MG63 (cell line): ENCODE measurements around the gene RAB31. TPM values are rescaled to one million over a fixed set of nuclear protein-coding genes. Genes with fewer than 3 reads are reported as not detected.

ENCODE experiments used
- DNase-seq: peaks from one replicate; pipeline ENCODE4 v3.0.0-alpha.2; 2020
- H3K27me3 ChIP-seq: fragments of 250-450 bp; sonication (Bioruptor Pico); 2 replicates; pipeline ENCODE4 v1.5.1; 2020; ENCODE audit warnings: mild to moderate bottlenecking, moderate library complexity
- H3K36me3 ChIP-seq: fragments of 250-450 bp; sonication (Bioruptor Pico); 2 replicates; pipeline ENCODE4 v1.5.1; 2020; ENCODE audit warnings: mild to moderate bottlenecking, moderate library complexity
- H3K4me3 ChIP-seq: fragments of 250-450 bp; sonication (Bioruptor Pico); 2 replicates; pipeline ENCODE4 v1.5.1; 2020; ENCODE audit warnings: mild to moderate bottlenecking, moderate library complexity
- H3K9me3 ChIP-seq: fragments of 250-450 bp; sonication (Bioruptor Pico); 2 replicates; pipeline ENCODE4 v1.5.1; 2020; ENCODE audit warnings: mild to moderate bottlenecking, moderate library complexity
- total RNA-seq: library from RNA; depleted of rRNA; stranded (reverse); fragments of >200 nt; shearing (Covaris generic); gene quantifications from 2 replicates; pipeline ENCODE4 v1.2.3, GENCODE V29; 2014; ENCODE audit warnings: low replicate concordance

RAB31 gene
- total RNA-seq, 1 experiment from 2014 or later: 19.5 TPM

DNA sequence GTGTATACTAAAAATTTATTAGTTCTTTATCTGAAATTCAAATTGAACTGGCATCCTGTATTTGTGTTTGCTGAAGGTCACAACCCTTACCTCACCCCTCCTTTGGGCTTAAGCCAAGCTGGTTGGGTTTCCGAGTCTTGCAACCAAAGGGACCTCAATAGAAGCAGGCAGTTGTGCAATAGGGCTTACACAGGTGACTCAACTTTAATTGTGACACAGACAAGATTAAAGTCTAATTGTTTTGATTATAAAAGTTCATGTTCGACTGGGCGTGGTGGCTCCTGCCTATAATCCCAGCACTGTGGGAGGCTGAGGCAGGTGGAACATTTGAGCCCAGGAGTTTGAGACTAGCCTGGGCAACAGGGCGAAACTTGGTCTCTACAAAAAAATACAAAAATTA is 71.5 kb downstream of the RAB31 start:
- peak; percentile 9 for DNase-seq
- Histone ChIP-seq H3K27me3 (no peaks in the 10 kb centered on the region), H3K9me3 (no peaks in the 10 kb centered on the region), H3K4me3 (no peak overlapping the region), H3K36me3 (no peaks in the 10 kb centered on the region)

DNA sequence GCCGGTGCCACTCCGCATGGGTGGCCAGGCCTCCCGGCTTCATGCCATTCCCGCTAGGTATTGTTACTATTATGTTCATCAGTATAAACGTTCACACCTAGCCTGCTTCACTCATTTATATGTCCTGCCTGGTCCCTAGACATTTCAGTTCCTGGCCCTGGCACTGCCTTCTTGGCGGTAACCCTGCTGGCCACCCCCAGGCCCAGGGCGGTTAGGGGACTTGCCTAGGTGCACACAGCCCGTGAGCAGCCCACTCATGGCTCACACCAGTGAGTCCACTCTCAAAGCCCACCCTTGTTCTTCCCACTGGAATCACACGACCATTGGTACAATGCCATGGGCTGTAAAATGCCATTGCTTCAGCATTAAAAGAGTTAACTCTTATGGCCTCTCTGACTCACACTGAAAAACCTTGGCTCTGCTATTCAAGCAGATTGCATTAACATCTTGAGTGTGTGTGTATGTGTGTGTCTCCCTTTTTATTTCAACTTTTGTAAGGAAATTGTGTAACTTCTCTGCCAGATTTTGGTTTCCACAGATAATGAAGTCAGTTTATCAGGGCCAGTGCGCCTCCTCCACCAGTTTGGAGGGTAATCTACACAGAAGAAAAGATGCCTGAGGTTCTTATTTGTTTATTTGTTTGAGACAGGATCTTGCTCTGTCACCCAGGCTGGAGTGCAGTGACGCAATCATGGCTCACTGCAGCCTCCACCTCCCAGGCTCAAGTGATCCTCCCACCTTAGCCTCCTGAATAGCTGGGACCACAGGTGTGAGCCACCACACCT is 74.2 kb downstream of the RAB31 start:
- no peaks in the 10 kb centered on the region for H3K36me3 ChIP-seq
- no peak overlapping the region for H3K4me3 ChIP-seq
- no peaks in the 10 kb centered on the region for H3K27me3 ChIP-seq
- H3K9me3 ChIP-seq: no peaks in the 10 kb centered on the region
- DNase-seq: peak; percentile 56

DNA sequence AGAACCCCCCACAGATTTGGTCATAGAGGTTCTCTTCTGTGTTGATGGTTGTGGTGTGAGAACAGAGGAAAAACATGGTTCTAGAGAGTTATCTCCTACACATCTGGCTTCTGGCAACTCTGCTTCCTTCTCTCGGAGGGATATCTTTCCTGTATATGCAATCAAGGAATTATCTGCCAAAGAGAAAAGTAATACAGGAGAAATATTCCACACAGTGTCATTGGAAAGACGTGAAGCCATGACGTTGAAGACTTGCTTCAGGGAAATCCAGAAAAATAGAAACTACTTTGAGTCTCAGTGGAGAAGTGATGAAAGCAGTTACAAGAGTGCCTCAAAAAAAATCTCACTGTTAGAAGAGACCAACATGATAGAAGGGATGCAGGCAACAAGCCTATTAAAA is 78.5 kb downstream of the RAB31 start:
- H3K36me3 ChIP-seq: no peaks in the 10 kb centered on the region
- peaks cover 3% of the 10 kb centered on the region; the same call in 1 of the 2 replicates for H3K9me3 ChIP-seq
- H3K4me3 ChIP-seq: no peak overlapping the region
- H3K27me3 ChIP-seq: no peaks in the 10 kb centered on the region
- DNase-seq: no peak

DNA sequence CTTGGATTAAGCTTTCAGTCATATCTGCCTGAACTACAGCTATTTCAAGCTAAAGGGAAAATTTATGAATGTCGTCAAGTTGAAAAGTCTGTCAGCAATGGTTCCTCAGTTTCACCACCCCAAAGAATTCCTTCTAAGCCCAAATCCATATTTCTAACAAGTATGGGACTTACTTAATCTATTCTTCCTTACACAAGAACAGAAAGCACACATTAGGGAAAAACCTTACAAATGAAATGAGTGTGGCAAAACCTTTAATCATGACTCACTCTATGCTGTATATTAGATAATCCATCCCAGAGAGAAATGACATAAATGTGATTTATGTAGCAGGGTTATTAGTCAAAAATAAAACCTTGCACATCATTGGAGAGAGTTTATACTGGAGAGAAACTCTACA is 78.9 kb downstream of the RAB31 start:
- no peaks in the 10 kb centered on the region for H3K36me3 ChIP-seq
- no peak for DNase-seq
- no peaks in the 10 kb centered on the region for H3K27me3 ChIP-seq
- H3K4me3 ChIP-seq: no peak overlapping the region
- H3K9me3 ChIP-seq: peaks cover 3% of the 10 kb centered on the region; the same call in 1 of the 2 replicates

DNA sequence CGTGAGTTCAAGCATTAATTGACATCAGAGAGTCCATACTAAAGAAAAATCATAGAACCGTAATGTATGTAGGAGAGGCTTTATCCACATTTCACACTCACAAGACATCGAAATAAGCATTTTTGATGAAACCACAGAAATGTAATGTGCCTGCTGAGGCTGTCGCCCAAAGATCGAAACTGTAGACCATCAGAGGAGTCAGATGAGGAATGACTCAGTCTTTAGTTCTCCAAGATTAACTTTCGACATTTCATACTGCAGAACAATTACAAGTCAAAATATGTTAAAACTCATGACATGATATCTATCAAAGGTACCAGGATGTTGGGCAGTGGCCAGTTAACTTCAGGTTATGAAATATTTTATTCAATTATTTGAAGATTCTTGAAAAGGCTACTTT is 79.6 kb downstream of the RAB31 start:
- no peaks in the 10 kb centered on the region for H3K27me3 ChIP-seq
- DNase-seq: no peak
- H3K9me3 ChIP-seq: peaks cover 3% of the 10 kb centered on the region; the same call in 1 of the 2 replicates
- H3K4me3 ChIP-seq: no peak overlapping the region
- no peaks in the 10 kb centered on the region for H3K36me3 ChIP-seq

DNA sequence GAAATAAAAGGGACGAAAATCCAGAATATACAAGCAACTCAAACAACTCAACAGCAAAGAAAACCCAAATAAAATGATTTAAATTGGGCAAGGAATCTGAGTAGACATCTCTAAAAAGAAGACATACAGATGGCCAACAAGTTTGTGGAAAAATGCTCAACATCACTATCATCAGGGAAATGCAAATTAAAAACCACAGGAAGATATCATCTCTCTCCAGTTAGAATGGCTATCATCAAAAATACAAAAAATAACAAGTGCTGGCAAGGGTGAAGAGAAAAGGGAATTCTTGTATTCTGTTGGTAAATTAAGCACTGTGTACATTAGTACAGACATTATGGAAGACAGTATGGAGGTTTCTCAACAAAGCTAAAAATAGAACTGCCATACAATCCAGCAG is 80.0 kb downstream of the RAB31 start:
- Histone ChIP-seq H3K9me3 (peaks cover 3% of the 10 kb centered on the region; the same call in 1 of the 2 replicates), H3K36me3 (no peaks in the 10 kb centered on the region), H3K4me3 (no peak overlapping the region), H3K27me3 (no peaks in the 10 kb centered on the region)
- no peak for DNase-seq

DNA sequence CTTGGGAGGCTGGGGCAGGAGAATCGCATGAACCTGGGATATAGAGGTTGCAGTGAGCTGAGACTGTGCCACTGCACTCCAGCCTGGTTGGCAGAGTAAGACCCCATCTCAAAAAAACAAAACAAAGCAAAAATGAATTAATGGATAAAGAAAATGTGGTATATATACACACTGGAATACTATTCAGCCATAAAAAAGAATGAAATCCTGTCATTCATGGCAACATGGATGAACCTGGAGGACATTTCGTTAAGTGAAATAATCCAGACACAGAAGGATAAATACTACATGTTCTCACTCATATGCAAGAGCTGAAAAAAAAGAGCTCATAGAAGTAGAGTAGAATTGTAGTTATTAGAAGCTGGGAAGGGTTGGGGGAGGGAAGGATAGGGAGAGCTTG is 80.8 kb downstream of the RAB31 start:
- Histone ChIP-seq H3K4me3 (no peak overlapping the region), H3K27me3 (no peaks in the 10 kb centered on the region), H3K36me3 (no peaks in the 10 kb centered on the region), H3K9me3 (peaks cover 3% of the 10 kb centered on the region; the same call in 1 of the 2 replicates)
- DNase-seq: no peak

DNA sequence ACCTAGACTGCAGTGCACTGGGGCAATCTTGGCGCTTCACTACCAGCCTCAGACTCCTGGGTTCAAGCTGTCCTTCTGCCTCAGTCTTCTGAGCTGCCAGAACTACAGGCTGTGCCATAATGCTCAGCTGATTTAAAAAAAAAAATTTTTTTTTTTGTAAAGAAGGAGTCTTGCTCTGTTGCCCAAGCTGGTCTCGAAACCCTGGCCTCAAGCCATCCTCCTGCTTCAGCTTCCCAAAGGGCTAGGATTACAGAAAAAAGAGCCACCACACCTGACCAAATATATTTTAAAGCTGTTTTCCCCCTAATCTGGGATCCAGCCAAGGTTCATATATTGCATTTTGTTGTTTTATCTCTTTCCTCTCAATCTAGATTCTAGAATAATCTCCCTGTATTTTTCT is 82.2 kb downstream of the RAB31 start:
- Histone ChIP-seq H3K4me3 (no peak overlapping the region), H3K9me3 (peaks cover 3% of the 10 kb centered on the region; the same call in 1 of the 2 replicates), H3K36me3 (peaks cover 3% of the 10 kb centered on the region), H3K27me3 (no peaks in the 10 kb centered on the region)
- DNase-seq: no peak

DNA sequence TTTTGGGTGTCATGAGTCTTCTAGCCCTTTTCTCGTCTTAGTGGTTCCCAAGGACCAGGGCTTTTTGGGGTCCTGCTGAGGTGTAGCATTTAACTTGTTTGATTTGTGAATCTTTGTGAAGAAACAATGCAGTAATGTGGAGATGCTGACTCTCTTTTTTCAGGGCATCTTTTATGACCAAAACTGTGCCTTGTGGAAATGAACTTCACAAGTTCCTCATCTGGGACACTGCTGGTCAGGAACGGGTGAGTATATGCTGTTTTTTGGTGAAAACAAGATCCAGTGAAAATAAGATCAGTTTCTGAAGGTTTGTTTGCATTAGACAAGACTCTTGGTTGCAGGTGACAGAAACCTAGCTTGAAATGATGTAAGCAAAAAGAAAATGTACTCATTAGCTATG is 83.9 kb downstream of the RAB31 start:
- no peak overlapping the region for H3K4me3 ChIP-seq
- H3K27me3 ChIP-seq: no peaks in the 10 kb centered on the region
- no peak for DNase-seq
- H3K36me3 ChIP-seq: peaks cover 3% of the 10 kb centered on the region
- peaks cover 3% of the 10 kb centered on the region; the same call in 1 of the 2 replicates for H3K9me3 ChIP-seq

DNA sequence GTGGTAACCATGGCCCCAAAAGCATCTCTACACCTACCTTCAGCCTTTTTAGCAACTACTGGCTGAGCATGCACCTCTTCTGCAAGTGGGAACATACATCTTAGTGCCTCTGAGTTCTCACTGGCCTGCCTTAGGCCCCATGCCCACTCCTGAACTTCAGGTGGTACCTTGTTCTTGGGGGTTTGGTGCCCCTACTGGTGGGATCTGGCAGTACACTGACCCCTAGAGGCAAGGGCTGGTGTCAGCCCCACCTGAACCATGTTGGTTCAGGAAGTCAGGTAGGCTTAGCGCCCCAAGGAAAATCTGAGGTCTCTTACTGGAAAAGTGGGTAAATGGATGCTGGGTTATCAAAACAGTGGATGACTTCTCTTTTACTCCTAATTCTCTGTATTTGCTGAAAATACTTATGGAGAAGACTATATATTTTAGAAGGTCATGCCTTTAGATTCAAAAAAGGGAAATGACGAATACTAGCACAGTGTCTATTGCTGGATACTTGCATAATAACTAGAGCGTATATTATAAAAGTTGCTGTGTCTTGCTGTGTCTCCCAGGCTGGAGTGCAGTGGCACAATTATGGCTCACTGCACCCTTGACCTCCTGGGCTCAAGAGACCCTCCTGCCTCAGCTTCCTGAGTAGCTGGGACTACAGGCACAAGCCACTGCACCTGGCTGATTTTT is 84.6 kb downstream of the RAB31 start:
- H3K9me3 ChIP-seq: peaks cover 3% of the 10 kb centered on the region; the same call in 1 of the 2 replicates
- H3K27me3 ChIP-seq: no peaks in the 10 kb centered on the region
- H3K4me3 ChIP-seq: no peak overlapping the region
- H3K36me3 ChIP-seq: peaks cover 3% of the 10 kb centered on the region
- DNase-seq: no peak

DNA sequence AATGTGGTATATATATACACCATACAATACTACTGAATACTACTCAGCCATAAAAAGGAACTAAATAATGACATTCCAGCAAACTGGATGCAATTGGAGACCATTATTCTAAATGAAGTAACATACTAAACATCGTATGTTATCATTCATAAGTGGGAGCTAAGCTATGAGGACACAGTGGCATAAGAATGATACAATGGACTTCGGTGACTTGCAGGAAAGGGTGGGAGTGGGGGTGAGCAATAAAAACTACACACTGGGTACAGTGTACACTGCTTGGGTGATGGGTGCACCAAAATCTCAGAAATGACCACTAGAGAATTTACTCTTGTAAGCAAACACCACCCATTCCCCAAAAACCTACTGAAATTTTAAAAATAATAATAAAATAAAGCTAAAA is 87.9 kb downstream of the RAB31 start:
- H3K36me3 ChIP-seq: peaks cover 3% of the 10 kb centered on the region
- DNase-seq: no peak

DNA sequence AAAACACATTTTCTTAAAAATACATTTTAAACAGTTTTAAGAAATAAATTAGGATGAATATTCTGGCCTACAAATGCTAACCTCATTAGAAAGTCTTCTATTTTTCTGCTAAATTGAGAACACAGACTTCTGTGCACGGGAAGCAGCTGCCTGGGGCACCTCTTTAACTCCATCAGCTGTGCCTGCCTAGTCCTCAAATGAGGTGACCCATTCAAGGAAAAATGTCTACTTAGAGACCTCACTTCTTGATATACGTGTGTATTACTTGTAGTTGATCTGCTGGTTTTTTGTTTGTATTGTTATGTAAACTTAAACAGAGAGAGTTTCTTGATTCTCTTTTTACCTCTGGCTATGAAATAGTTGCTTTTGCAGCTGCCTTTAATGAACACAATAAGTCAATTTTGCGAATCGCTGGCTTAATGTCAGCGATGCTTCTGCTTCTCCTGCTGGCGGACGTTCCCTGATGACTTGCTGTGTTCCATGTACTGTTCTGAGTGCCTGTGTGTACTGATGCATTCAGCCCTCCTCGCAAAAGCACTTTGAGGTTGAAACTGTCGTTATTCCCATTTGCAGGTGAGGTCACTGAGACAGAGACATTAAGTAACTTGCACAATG is 88.9 kb downstream of the RAB31 start:
- Histone ChIP-seq H3K4me3 (no peak overlapping the region), H3K36me3 (peaks cover 3% of the 10 kb centered on the region), H3K27me3 (no peaks in the 10 kb centered on the region), H3K9me3 (no peaks in the 10 kb centered on the region)
- no peak for DNase-seq

More for the DNA sequence above, 87.9 kb downstream of the RAB31 start:
- no peak overlapping the region for H3K4me3 ChIP-seq
- H3K9me3 ChIP-seq: no peaks in the 10 kb centered on the region
- H3K27me3 ChIP-seq: no peaks in the 10 kb centered on the region

DNA sequence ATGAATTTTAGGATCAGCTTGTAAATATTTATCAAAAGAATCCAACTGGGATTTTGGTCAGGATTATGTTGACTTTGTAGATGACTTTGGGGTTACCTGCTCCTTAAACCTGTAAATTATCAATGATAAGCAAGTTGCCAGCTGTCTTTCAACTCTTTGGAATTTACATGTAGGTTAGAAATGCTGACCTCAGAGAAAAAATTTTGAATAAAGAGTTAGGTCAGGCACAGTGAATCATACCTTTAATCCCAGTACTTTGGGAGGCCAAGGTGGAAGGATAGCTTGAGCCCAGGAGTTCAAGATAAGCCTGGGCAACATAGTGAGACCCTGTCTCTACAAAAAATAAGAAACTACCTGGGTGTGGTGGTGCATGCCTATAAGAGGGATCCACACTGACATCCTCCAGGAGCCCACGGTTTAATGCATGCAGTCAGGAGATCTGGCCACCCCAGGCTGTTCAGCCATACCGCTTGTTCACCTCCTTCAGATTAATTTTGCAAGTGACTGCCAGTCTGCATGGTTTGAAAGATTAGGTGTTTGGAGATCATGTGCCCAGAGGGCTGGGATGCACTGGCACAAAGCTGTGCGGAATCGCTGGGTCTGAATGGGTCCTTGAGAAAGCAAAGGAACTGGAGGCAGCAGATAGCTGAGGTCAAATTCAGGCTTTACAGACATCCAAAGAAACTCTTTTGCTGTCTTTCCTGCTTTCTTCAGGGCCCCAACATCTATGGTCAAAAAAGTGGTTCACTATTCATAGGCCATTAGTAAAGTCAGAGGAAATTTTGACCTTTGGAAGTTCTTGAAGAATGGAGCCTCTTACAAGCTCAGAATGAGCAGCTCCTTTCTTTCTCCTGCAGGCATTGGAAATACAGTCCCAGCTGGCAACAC is 94.3 kb downstream of the RAB31 start:
- Histone ChIP-seq H3K4me3 (no peak overlapping the region), H3K9me3 (no peaks in the 10 kb centered on the region), H3K27me3 (no peaks in the 10 kb centered on the region), H3K36me3 (no peaks in the 10 kb centered on the region)
- DNase-seq: no peak

DNA sequence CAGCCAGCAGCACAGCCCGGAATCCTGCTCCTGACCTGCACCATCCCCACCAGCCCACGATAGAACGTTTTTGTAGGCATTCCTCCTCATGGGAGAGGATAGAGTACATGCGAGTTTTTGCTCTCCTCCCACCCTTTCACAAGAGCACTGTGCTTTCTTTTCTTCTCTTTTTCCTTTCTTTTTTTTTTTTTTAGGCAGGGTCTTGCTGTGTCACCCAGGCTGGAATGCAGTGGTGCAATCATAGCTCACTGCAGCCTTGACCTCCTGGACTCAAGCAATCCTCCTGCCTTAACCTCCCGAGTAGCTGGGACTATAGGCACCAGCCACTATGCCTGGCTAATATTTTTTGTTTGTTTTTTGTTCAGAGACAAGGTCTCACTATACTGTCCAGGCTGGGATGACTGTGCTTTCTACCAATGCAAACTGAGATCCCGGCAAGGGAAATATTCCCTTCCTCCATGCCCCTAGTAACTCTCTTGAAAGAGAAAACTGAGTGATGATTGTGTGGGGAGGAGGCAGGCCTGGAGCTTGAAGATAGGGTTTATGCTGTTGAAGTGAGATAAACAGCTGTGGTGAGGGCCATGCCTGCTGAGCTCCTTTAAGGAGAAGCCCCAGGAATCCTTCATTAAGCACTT is 95.1 kb downstream of the RAB31 start:
- no peaks in the 10 kb centered on the region for H3K36me3 ChIP-seq
- no peaks in the 10 kb centered on the region for H3K27me3 ChIP-seq
- no peaks in the 10 kb centered on the region for H3K9me3 ChIP-seq
- no peak for DNase-seq
- no peak overlapping the region for H3K4me3 ChIP-seq

DNA sequence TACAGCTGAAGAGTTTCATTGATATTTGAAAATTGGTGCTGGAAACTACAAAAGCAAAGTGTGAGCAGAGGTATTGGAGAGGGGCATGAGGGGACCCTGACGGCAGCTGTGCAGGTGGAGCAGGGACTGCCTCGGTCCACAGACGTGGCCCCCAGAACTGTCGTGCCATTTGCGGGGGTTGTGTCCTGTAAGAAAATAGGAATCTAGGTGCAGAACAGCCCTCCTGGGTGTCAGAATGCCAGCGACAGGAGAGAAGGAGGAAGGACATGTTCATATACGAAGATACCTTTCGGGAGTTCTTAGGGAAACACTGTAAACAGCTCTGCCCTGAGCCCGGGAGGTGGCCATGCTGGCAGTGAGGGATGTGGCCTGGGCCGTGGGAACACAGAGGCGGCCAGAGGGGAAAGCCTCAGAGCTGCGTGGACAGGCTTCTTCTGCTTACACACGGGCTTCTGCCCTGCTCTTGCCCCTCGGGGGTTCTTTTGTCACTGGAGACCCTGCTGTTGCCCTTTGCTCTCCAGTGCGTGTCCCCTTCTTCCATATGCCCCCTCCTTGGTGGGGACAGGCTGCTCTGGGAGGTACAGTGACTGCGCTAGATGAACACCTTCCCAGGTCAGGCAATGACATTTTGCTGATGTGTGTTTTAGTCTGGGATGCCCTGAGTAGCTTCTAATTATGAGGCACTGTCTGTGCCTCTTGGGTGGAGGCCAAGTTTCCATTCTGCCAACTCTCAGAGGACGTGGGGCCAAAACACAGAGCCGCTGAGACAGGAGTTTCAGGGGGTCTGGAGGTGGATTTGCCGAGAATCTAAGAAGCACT is 95.8 kb downstream of the RAB31 start:
- H3K36me3 ChIP-seq: no peaks in the 10 kb centered on the region
- H3K4me3 ChIP-seq: no peak overlapping the region
- no peak for DNase-seq
- no peaks in the 10 kb centered on the region for H3K9me3 ChIP-seq
- H3K27me3 ChIP-seq: no peaks in the 10 kb centered on the region
